Stomach (tissue), 19 donors: ENCODE measurements around the gene KRT33B. TPM values are rescaled to one million over a fixed set of nuclear protein-coding genes. Genes with fewer than 3 reads are reported as not detected.

ENCODE experiments used
- DNase-seq, 2 donors: peaks; one replicate each; pipeline versions ENCODE4 v3.0.0 to v3.0.0-alpha.2; 2013 to 2019
- H3K27ac ChIP-seq, 5 donors: fragments of 200-600 bp in 4 of 5; sonication (generic) in 4 of 5; one replicate each; pipeline ENCODE4 v1.5.1; 2013 to 2019; ENCODE audit warnings: mild to moderate bottlenecking in 1 of 5, moderate library complexity in 1 of 5
- H3K27me3 ChIP-seq, 3 donors: fragments of 200-600 bp; sonication (generic); one replicate each; pipeline ENCODE4 v1.5.1; 2017 to 2019; ENCODE audit warnings: mixed run types in 1 of 3
- H3K36me3 ChIP-seq, 4 donors: fragments of 200-600 bp; sonication (generic); 1 replicate in 3 of 4; 2 replicates in 1 of 4; pipeline ENCODE4 v1.5.1; 2016 to 2019
- H3K4me1 ChIP-seq, 4 donors: fragments of 200-600 bp; sonication (generic); one replicate each; pipeline ENCODE4 v1.5.1; 2016 to 2019
- H3K4me3 ChIP-seq, 4 donors: fragments of 200-600 bp; sonication (generic) in 3 of 4; one replicate each; pipeline ENCODE4 v1.5.1; 2016 to 2019; ENCODE audit warnings: mild to moderate bottlenecking in 1 of 4
- H3K9me3 ChIP-seq, 4 donors: fragments of 200-600 bp; sonication (generic); one replicate each; pipeline ENCODE4 v1.5.1; 2016 to 2019
- CTCF ChIP-seq, 7 experiments: fragments of 450-650 bp in 4 of 7; fragments of 200-600 bp in 3 of 7; sonication (generic) in 3 of 7; IDR thresholded peaks; one replicate each; pipeline ENCODE4 v1.5.1; 2016 to 2019; ENCODE audit warnings: antibody characterized with exemption in 7 of 7, control low read depth in 2 of 7, mild to moderate bottlenecking in 1 of 7
- EP300 ChIP-seq: sonication (generic); formaldehyde crosslinking; IDR thresholded peaks from one replicate; pipeline ENCODE4 v1.6.1; 2017; ENCODE audit warnings: antibody characterized with exemption
- POLR2A ChIP-seq, 4 donors: fragments of 450-650 bp; IDR thresholded peaks; one replicate each; pipeline ENCODE4 v1.6.1; 2016; ENCODE audit warnings: antibody characterized with exemption in 4 of 4, control low read depth in 2 of 4, mild to moderate bottlenecking in 1 of 4, moderate library complexity in 1 of 4
- POLR2AphosphoS5 ChIP-seq, 3 donors: sonication (generic); formaldehyde crosslinking; IDR thresholded peaks; one replicate each; pipeline ENCODE4 v1.6.1; 2016; ENCODE audit warnings: antibody characterized with exemption in 3 of 3
- WGBS, 5 donors: extraction: QIAGEN DNeasy Blood & Tissue Kit in 3 of 5; methylation state at CpG; one replicate each; pipeline versions ENCODE4 v1.1.5 to v1.1.7; 2013 to 2018; 5-methylcytosine and 5-hydroxymethylcytosine counted together
- intact Hi-C: fragments of 100-400 bp; cut with DNase I; formaldehyde crosslinking; loops from one replicate; pipeline ENCODE4 v1.15.1; 2023; ENCODE audit warnings: low total_unique reads
- long read RNA-seq, 10 donors: transcript quantifications; one replicate each; lab custom pipeline, GENCODE V29; 2026
- polyA plus RNA-seq, 3 donors: library from polyadenylated mRNA; stranded (reverse); fragments of 200-250 nt; gene quantifications; one replicate each; pipeline ENCODE4 v1.2.3, GENCODE V29; 2013
- total RNA-seq, 5 donors: library from RNA; depleted of rRNA; stranded (reverse); fragments of >200 nt; gene quantifications; one replicate each; pipeline versions ENCODE4 v1.1.0 to v1.2.3, GENCODE V29; 2014 to 2016
- donor health status: healthy with polysubstance abuse.
- donor health status: Bipolar disorder and iron deficiency.
- donor health status: healthy.

The KRT33B gene
- total RNA-seq (not detected), polyA plus RNA-seq (not detected)
- long read RNA-seq, donor 1, result 0 reads
- long read RNA-seq, donor 2, result 0 reads
- long read RNA-seq, donor 3, result 0 reads
- long read RNA-seq, donor 4, result 0 reads
- long read RNA-seq, donor 5, result 0 reads
- long read RNA-seq, donor 6, result 0 reads
- long read RNA-seq, donor 7, result 0 reads
- long read RNA-seq, donor 8, result 0 reads
- long read RNA-seq, donor 9, result 0 reads
- long read RNA-seq, donor 10, result 0 reads

GRCh38 chr17:41369713-41370112 lies at the start of gene KRT33B:
Gene KRT33B, minus strand, starts transcription at chr17:41369813. Its CDS starts 63 bp downstream, at chr17:41369750.
- 75 to 100% (median 92%) methylated on average over 1 of the region's 1 CpG for WGBS, 5 donors
- H3K27me3 ChIP-seq, result no peaks in the 10 kb centered on the region
- no peaks in the 10 kb centered on the region for H3K36me3 ChIP-seq
- H3K4me1 ChIP-seq, result no peaks in the 10 kb centered on the region
- no peaks in the 10 kb centered on the region for H3K9me3 ChIP-seq
- intact Hi-C loops, result no loop called here
- no peak within 1 kb of the TSS for H3K4me3 ChIP-seq
- DNase-seq, result no peak
- TF ChIP-seq EP300, result no peak
- no peak for TF ChIP-seq POLR2AphosphoS5 (IDR thresholded peaks at IDR 0.05)
- no peak for TF ChIP-seq POLR2A (IDR thresholded peaks at IDR 0.05)
- no peak for TF ChIP-seq CTCF (IDR thresholded peaks at IDR 0.05)
- H3K27ac ChIP-seq, result no peak within 1 kb of the TSS

- peaks cover 0 to 20% (median 5%) of the 10 kb centered on the region in 4 donors for H3K4me1 ChIP-seq
- WGBS, 5 donors, result 82 to 92% (median 89%) methylated on average over 7 of the region's 7 CpGs
- H3K36me3 ChIP-seq, result no peaks in the 10 kb centered on the region
- DNase-seq, result no peak
- intact Hi-C loops, result no loop called here
- no peak overlapping the region for H3K4me3 ChIP-seq
- no peak overlapping the region for H3K27ac ChIP-seq
- no peaks in the 10 kb centered on the region for H3K27me3 ChIP-seq
- TF ChIP-seq POLR2A (IDR thresholded peaks at IDR 0.05), result no peak
- TF ChIP-seq CTCF (IDR thresholded peaks at IDR 0.05), result no peak
- TF ChIP-seq POLR2AphosphoS5 (IDR thresholded peaks at IDR 0.05), result no peak
- no peak for TF ChIP-seq EP300
- no peaks in the 10 kb centered on the region for H3K9me3 ChIP-seq
Measured at GRCh38 chr17:41418116-41418860, 48.7 kb upstream of the KRT33B start.

GRCh38 chr17:41417576-41418015 lies 48.0 kb upstream of the KRT33B start:
- no peaks in the 10 kb centered on the region for H3K36me3 ChIP-seq
- H3K4me3 ChIP-seq, result no peak overlapping the region
- H3K27me3 ChIP-seq, result no peaks in the 10 kb centered on the region
- no peak overlapping the region for H3K27ac ChIP-seq
- intact Hi-C loops, result no loop called here
- peaks cover 0 to 20% (median 5%) of the 10 kb centered on the region in 4 donors for H3K4me1 ChIP-seq
- TF ChIP-seq POLR2AphosphoS5 (IDR thresholded peaks at IDR 0.05), result no peak
- peak in 2 of 7 experiments; percentile 16 to 27 for TF ChIP-seq CTCF (IDR thresholded peaks at IDR 0.05)
- peak in 1 of 2 donors; percentile 21 for DNase-seq
- 37 to 55% (median 46%) methylated on average over 4 of the region's 4 CpGs for WGBS, 5 donors
- no peaks in the 10 kb centered on the region for H3K9me3 ChIP-seq

GRCh38 chr17:41417127-41417526 lies 47.5 kb upstream of the KRT33B start:
- intact Hi-C loops, result no loop called here
- Histone ChIP-seq H3K36me3 (no peaks in the 10 kb centered on the region), H3K27me3 (no peaks in the 10 kb centered on the region), H3K9me3 (no peaks in the 10 kb centered on the region), H3K27ac (no peak overlapping the region), H3K4me3 (no peak overlapping the region), H3K4me1 (peaks cover 0 to 20% (median 5%) of the 10 kb centered on the region in 4 donors)
- DNase-seq, result no peak
- TF ChIP-seq POLR2AphosphoS5 (IDR thresholded peaks at IDR 0.05) (no peak), EP300 (no peak), CTCF (IDR thresholded peaks at IDR 0.05) (no peak), POLR2A (IDR thresholded peaks at IDR 0.05) (no peak)
- WGBS, 5 donors, result 84 to 92% (median 86%) methylated on average over 6 of the region's 6 CpGs
